MM.1S (cell line): ENCODE results near the gene CPA1.

Experiments
- DNase-seq: peaks from one replicate; pipeline ENCODE4 v3.0.0-alpha.2; 2015
- H2AFZ ChIP-seq: fragments of 300-600 bp; sonication (generic); 2 replicates; pipeline ENCODE4 v1.6.0; 2016; ENCODE audit warnings: antibody characterized with exemption, low read length
- H3F3A ChIP-seq: fragments of 300-600 bp; sonication (generic); 2 replicates; pipeline ENCODE4 v1.6.1; 2016; ENCODE audit warnings: mild to moderate bottlenecking, antibody characterized with exemption, low read length, moderate library complexity, mixed read lengths; ENCODE audit not compliant: insufficient read depth
- H3K27ac ChIP-seq: fragments of 300-600 bp; sonication (generic); 2 replicates; pipeline ENCODE4 v1.5.1; 2016; ENCODE audit warnings: mild to moderate bottlenecking, low read length
- H3K27me3 ChIP-seq: fragments of 300-600 bp; sonication (generic); replicated peaks from 2 replicates; pipeline ENCODE4 v1.6.0; 2016; ENCODE audit warnings: low read length; ENCODE audit not compliant: insufficient read depth
- H3K36me3 ChIP-seq: fragments of 300-600 bp; sonication (generic); replicated peaks from 2 replicates; pipeline ENCODE4 v1.6.1; 2016; ENCODE audit warnings: mild to moderate bottlenecking, low read length, mixed read lengths; ENCODE audit not compliant: insufficient read depth
- H3K4me1 ChIP-seq: fragments of 300-600 bp; sonication (generic); 2 replicates; pipeline ENCODE4 v1.6.1; 2016; ENCODE audit warnings: low read length, mixed read lengths
- H3K4me2 ChIP-seq: fragments of 300-600 bp; sonication (generic); 2 replicates; pipeline ENCODE4 v1.6.0; 2016; ENCODE audit warnings: low read depth, low read length
- H3K4me3 ChIP-seq: fragments of 300-600 bp; sonication (generic); 2 replicates; pipeline ENCODE4 v1.5.1; 2016; ENCODE audit warnings: low read length, mixed read lengths
- H3K79me2 ChIP-seq: fragments of 300-600 bp; sonication (generic); 2 replicates; pipeline ENCODE4 v1.6.1; 2016; ENCODE audit warnings: mixed run types, low read length, mixed read lengths
- H3K9ac ChIP-seq: fragments of 300-600 bp; sonication (generic); 2 replicates; pipeline ENCODE4 v1.6.1; 2016; ENCODE audit warnings: low read length, mixed read lengths
- H3K9me2 ChIP-seq: fragments of 300-600 bp; sonication (generic); replicated peaks from 2 replicates; pipeline ENCODE4 v1.6.1; 2016; ENCODE audit warnings: mild to moderate bottlenecking, low read length, mixed read lengths; ENCODE audit not compliant: insufficient read depth
- H3K9me3 ChIP-seq: fragments of 300-600 bp; sonication (generic); replicated peaks from 2 replicates; pipeline ENCODE4 v1.6.1; 2016; ENCODE audit warnings: mild to moderate bottlenecking, low read length, mixed read lengths; ENCODE audit not compliant: insufficient read depth
- H4K20me1 ChIP-seq: fragments of 300-600 bp; sonication (generic); 2 replicates; pipeline ENCODE4 v1.6.1; 2016; ENCODE audit warnings: mild to moderate bottlenecking, low read length, moderate library complexity, mixed read lengths; ENCODE audit not compliant: insufficient read depth
- CTCF ChIP-seq: fragments of 300-600 bp; sonication (generic); IDR thresholded peaks from 2 replicates; pipeline ENCODE4 v1.5.1; 2016; ENCODE audit warnings: antibody characterized with exemption, low read length, mixed read lengths
- EZH2 ChIP-seq: fragments of 300-600 bp; sonication (generic); optimal IDR thresholded peaks from 2 replicates; pipeline ENCODE3; 2017; ENCODE audit warnings: low read depth, mild to moderate bottlenecking, antibody characterized with exemption, low read length, mixed read lengths
- EZH2phosphoT487 ChIP-seq: fragments of 300-600 bp; sonication (generic); IDR thresholded peaks from 2 replicates; pipeline ENCODE4 v1.6.1; 2018; ENCODE audit warnings: antibody characterized with exemption, low read length

The CPA1 gene

GRCh38 chr7:130365088-130365487 lies 15.2 kb upstream of the CPA1 start:
- no peaks in the 10 kb centered on the region for H3K36me3 ChIP-seq
- H2AFZ ChIP-seq: no peak overlapping the region
- no peak overlapping the region for H3K4me2 ChIP-seq
- DNase-seq: no peak
- no peak overlapping the region for H3K9ac ChIP-seq
- no peaks in the 10 kb centered on the region for H3K9me2 ChIP-seq
- TF ChIP-seq EZH2phosphoT487 (no peak), EZH2 (no peak)
- no peaks in the 10 kb centered on the region for H3K27me3 ChIP-seq
- no peak overlapping the region for H3K4me3 ChIP-seq
- no peaks in the 10 kb centered on the region for H4K20me1 ChIP-seq
- H3K9me3 ChIP-seq: no peaks in the 10 kb centered on the region
- H3K4me1 ChIP-seq: no peaks in the 10 kb centered on the region
- H3K27ac ChIP-seq: no peak overlapping the region
- no peaks in the 10 kb centered on the region for H3F3A ChIP-seq
- H3K79me2 ChIP-seq: no peaks in the 10 kb centered on the region

- Histone ChIP-seq H3K27me3 (no peaks in the 10 kb centered on the region), H3F3A (no peaks in the 10 kb centered on the region), H2AFZ (no peak overlapping the region), H3K9me2 (no peaks in the 10 kb centered on the region), H3K4me3 (no peak overlapping the region), H3K79me2 (no peaks in the 10 kb centered on the region), H3K4me1 (no peaks in the 10 kb centered on the region), H3K9ac (no peak overlapping the region), H3K27ac (no peak overlapping the region), H4K20me1 (no peaks in the 10 kb centered on the region), H3K36me3 (no peaks in the 10 kb centered on the region), H3K9me3 (no peaks in the 10 kb centered on the region), H3K4me2 (no peak overlapping the region)
- DNase-seq: no peak
- TF ChIP-seq EZH2phosphoT487 (no peak), EZH2 (no peak), CTCF (no peak)
These were observed 14.5 kb upstream of the CPA1 start for GRCh38 chr7:130365511-130366441.

- Histone ChIP-seq H3K27me3 (no peaks in the 10 kb centered on the region), H4K20me1 (no peaks in the 10 kb centered on the region), H3F3A (no peaks in the 10 kb centered on the region), H3K4me1 (no peaks in the 10 kb centered on the region), H3K4me2 (no peak overlapping the region), H3K9me3 (no peaks in the 10 kb centered on the region), H2AFZ (no peak overlapping the region), H3K79me2 (no peaks in the 10 kb centered on the region), H3K36me3 (no peaks in the 10 kb centered on the region), H3K9me2 (no peaks in the 10 kb centered on the region), H3K27ac (no peak overlapping the region), H3K4me3 (no peak overlapping the region), H3K9ac (no peak overlapping the region)
- DNase-seq: no peak
- no peak for TF ChIP-seq CTCF
- no peak for TF ChIP-seq EZH2
- TF ChIP-seq EZH2phosphoT487: no peak
These were observed 13.7 kb upstream of the CPA1 start for GRCh38 chr7:130366564-130366963.
